ELR (cell line): ENCODE results near the gene SNX22.
A peak's percentile ranks its signal among the peaks of the same experiment; 100 is the strongest.

Experiments
- DNase-seq: peaks from one replicate; pipeline ENCODE4 v3.0.0-alpha.2; 2015; ENCODE audit warnings: low read depth

Gene SNX22

GRCh38 chr15:64156652-64157331 lies 5.3 kb downstream of the SNX22 start:
- no peak for DNase-seq

- DNase-seq, result no peak
These were observed 6.1 kb downstream of the SNX22 start for GRCh38 chr15:64157599-64158125.

- peak; percentile 9 for DNase-seq
These were observed 7.0 kb downstream of the SNX22 start for GRCh38 chr15:64158363-64159134.

- DNase-seq, result peak; percentile 13
These were observed 10.4 kb downstream of the SNX22 start for GRCh38 chr15:64161688-64162477.

- DNase-seq, result no peak
These were observed 10.9 kb downstream of the SNX22 start for GRCh38 chr15:64162478-64162868.

- DNase-seq, result peak; percentile 96
These were observed 11.5 kb downstream of the SNX22 start, which contains the start of gene PPIB for GRCh38 chr15:64162869-64163658. Gene PPIB, minus strand, starts transcription at chr15:64163022. Its CDS starts 36 bp downstream, at chr15:64162986.

GRCh38 chr15:64163659-64164362 lies 12.3 kb downstream of the SNX22 start:
- no peak for DNase-seq

GRCh38 chr15:64164436-64164835 lies 12.9 kb downstream of the SNX22 start:
- no peak for DNase-seq

- DNase-seq, result no peak
These were observed 14.8 kb downstream of the SNX22 start for GRCh38 chr15:64166102-64166890.

- no peak for DNase-seq
These were observed 28.8 kb downstream of the SNX22 start for GRCh38 chr15:64180235-64180824.

- DNase-seq, result no peak
These were observed 31.4 kb downstream of the SNX22 start for GRCh38 chr15:64182859-64183370.

- DNase-seq, result no peak
These were observed 33.8 kb downstream of the SNX22 start for GRCh38 chr15:64185146-64185911.

GRCh38 chr15:64187396-64188191 lies 36.1 kb downstream of the SNX22 start:
- DNase-seq, result peak; percentile 17

- DNase-seq, result no peak
These were observed 40.7 kb downstream of the SNX22 start for GRCh38 chr15:64191971-64192830.

- DNase-seq, result no peak
These were observed 42.4 kb downstream of the SNX22 start for GRCh38 chr15:64193971-64194370.

- DNase-seq, result no peak
These were observed 45.9 kb downstream of the SNX22 start for GRCh38 chr15:64197425-64197824.

- DNase-seq, result no peak
These were observed 53.7 kb downstream of the SNX22 start for GRCh38 chr15:64205202-64205601.
